Loucy (cell line): Measurements from ENCODE around the gene KPNB1.

Experiments used
- CTCF ChIP-seq: fragments of 200-600 bp; sonication (generic); conservative IDR thresholded peaks from 2 replicates; pipeline ENCODE4 v1.5.1; 2014; ENCODE audit warnings: mild to moderate bottlenecking, antibody characterized with exemption, low read length
- EZH2phosphoT487 ChIP-seq: fragments of 200-600 bp; IDR thresholded peaks from 2 replicates; pipeline ENCODE4 v1.6.1; 2018; ENCODE audit warnings: antibody characterized with exemption, mild to moderate bottlenecking, moderate library complexity, borderline replicate concordance

- TF ChIP-seq CTCF (no peak), EZH2phosphoT487 (no peak)
Observed at GRCh38 chr17:47624727-47625068, 25.0 kb upstream of the KPNB1 start.
